Type B pancreatic cell (in vitro differentiated cells): ENCODE measurements around the gene RPL39. TPM values are rescaled to one million over a fixed set of nuclear protein-coding genes. Genes with fewer than 3 reads are reported as not detected.

ENCODE experiments used
- DNase-seq: peaks from one replicate; pipeline ENCODE4 v3.0.0; 2021; ENCODE audit warnings: mixed read lengths; ENCODE audit not compliant: unreplicated experiment; ENCODE audit errors: extremely low spot score
- H3K27ac Mint-ChIP-seq: 2 replicates; pipeline ENCODE4 v1.8.0; 2021; ENCODE audit warnings: mild to moderate bottlenecking, mixed read lengths
- H3K27me3 Mint-ChIP-seq: 2 replicates; pipeline ENCODE4 v1.8.0; 2021; ENCODE audit warnings: mixed read lengths
- H3K36me3 Mint-ChIP-seq: 2 replicates; pipeline ENCODE4 v1.8.0; 2021; ENCODE audit warnings: mixed read lengths
- H3K4me1 Mint-ChIP-seq: one replicate; pipeline ENCODE4 v1.8.0; 2021; ENCODE audit warnings: mixed read lengths; ENCODE audit not compliant: unreplicated experiment
- H3K4me3 Mint-ChIP-seq: 2 replicates; pipeline ENCODE4 v1.8.0; 2021; ENCODE audit warnings: mild to moderate bottlenecking, mixed read lengths
- H3K9me3 Mint-ChIP-seq: 2 replicates; pipeline ENCODE4 v1.8.0; 2021; ENCODE audit warnings: mixed read lengths
- CTCF ChIP-seq: fragments of 200-600 bp; sonication (generic); conservative IDR thresholded peaks from 2 replicates; pipeline ENCODE4 v1.5.0; 2021; ENCODE audit warnings: antibody characterized with exemption, mild to moderate bottlenecking
- total RNA-seq: library from RNA; stranded (reverse); gene quantifications from 2 replicates; pipeline ENCODE4 v1.2.1, GENCODE V29; 2021; ENCODE audit warnings: low replicate concordance

The RPL39 gene
- total RNA-seq, 1 donor from 2014 or later: 2,402 TPM

- Mint-ChIP-seq H3K9me3 (no peaks in the 10 kb centered on the region), H3K27ac (no peak overlapping the region), H3K27me3 (peaks cover 22% of the 10 kb centered on the region), H3K4me1 (no peaks in the 10 kb centered on the region), H3K4me3 (peak overlapping the region; percentile 60), H3K36me3 (no peaks in the 10 kb centered on the region)
- no peak for DNase-seq
- no peak for TF ChIP-seq CTCF
These were observed 32.6 kb downstream of the RPL39 start for GRCh38 chrX:119758731-119759247.

- Mint-ChIP-seq H3K27me3 (peaks cover 20% of the 10 kb centered on the region), H3K36me3 (no peaks in the 10 kb centered on the region), H3K9me3 (no peaks in the 10 kb centered on the region), H3K4me1 (no peaks in the 10 kb centered on the region), H3K27ac (peak within 1 kb of the TSS; percentile 64), H3K4me3 (peak within 1 kb of the TSS; percentile 90)
- TF ChIP-seq CTCF: no peak
- DNase-seq: no peak
These were observed 33.3 kb downstream of the RPL39 start, which contains the start of gene SOWAHD for GRCh38 chrX:119757979-119758730. Gene SOWAHD (plus strand): TSS chrX:119758588. CDS start chrX:119758668, 80 bp downstream.

- peak overlapping the region; percentile 64 for H3K27ac Mint-ChIP-seq
- H3K4me1 Mint-ChIP-seq: no peaks in the 10 kb centered on the region
- TF ChIP-seq CTCF: no peak
- H3K27me3 Mint-ChIP-seq: peaks cover 20% of the 10 kb centered on the region
- H3K9me3 Mint-ChIP-seq: no peaks in the 10 kb centered on the region
- no peak for DNase-seq
- no peaks in the 10 kb centered on the region for H3K36me3 Mint-ChIP-seq
- peak overlapping the region; percentile 90 for H3K4me3 Mint-ChIP-seq
These were observed 33.8 kb downstream of the RPL39 start for GRCh38 chrX:119757646-119757978.

- peaks cover 20% of the 10 kb centered on the region for H3K27me3 Mint-ChIP-seq
- no peak for DNase-seq
- peak overlapping the region; percentile 16 for H3K27ac Mint-ChIP-seq
- H3K4me1 Mint-ChIP-seq: no peaks in the 10 kb centered on the region
- H3K9me3 Mint-ChIP-seq: no peaks in the 10 kb centered on the region
- no peaks in the 10 kb centered on the region for H3K36me3 Mint-ChIP-seq
- peak overlapping the region; percentile 90 for H3K4me3 Mint-ChIP-seq
- no peak for TF ChIP-seq CTCF
These were observed 34.3 kb downstream of the RPL39 start for GRCh38 chrX:119756926-119757635.

GRCh38 chrX:119755981-119756533 is 35.4 kb downstream of the RPL39 start:
- no peak overlapping the region for H3K4me3 Mint-ChIP-seq
- H3K9me3 Mint-ChIP-seq: peaks cover 4% of the 10 kb centered on the region
- TF ChIP-seq CTCF: no peak
- peaks cover 20% of the 10 kb centered on the region for H3K27me3 Mint-ChIP-seq
- H3K4me1 Mint-ChIP-seq: no peaks in the 10 kb centered on the region
- peaks cover 4% of the 10 kb centered on the region for H3K36me3 Mint-ChIP-seq
- no peak for DNase-seq
- H3K27ac Mint-ChIP-seq: no peak overlapping the region
